Hematopoietic multipotent progenitor cell (in vitro differentiated cells): ENCODE results near the gene SMAP2. TPM values are rescaled to one million over a fixed set of nuclear protein-coding genes. Genes with fewer than 3 reads are reported as not detected.
A peak's percentile ranks its signal among the peaks of the same experiment; 100 is the strongest.
"Not testable (repeated sequence)": the region's sequence is repeated elsewhere in the genome, so short reads cannot be mapped to it uniquely, and the experiment has no call there.

Experiments used
- DNase-seq, 3 donors: peaks; one replicate each; pipeline ENCODE4 v3.0.0-alpha.2; 2011 to 2015; ENCODE audit warnings: low read depth in 2 of 3, low spot score in 2 of 3
- total RNA-seq: library from RNA; depleted of rRNA; stranded (reverse); fragments of >200 nt; gene quantifications from one replicate; pipeline ENCODE4 v1.2.3, GENCODE V29; 2012

SMAP2 gene
- total RNA-seq, 1 donor = 42.8 TPM

GRCh38 chr1:40371707-40372258 is 1.7 kb upstream of the SMAP2 start:
- DNase-seq = no peak

- no peak for DNase-seq
Measured at GRCh38 chr1:40372658-40373322, 737 bp upstream of the SMAP2 start.

DNA sequence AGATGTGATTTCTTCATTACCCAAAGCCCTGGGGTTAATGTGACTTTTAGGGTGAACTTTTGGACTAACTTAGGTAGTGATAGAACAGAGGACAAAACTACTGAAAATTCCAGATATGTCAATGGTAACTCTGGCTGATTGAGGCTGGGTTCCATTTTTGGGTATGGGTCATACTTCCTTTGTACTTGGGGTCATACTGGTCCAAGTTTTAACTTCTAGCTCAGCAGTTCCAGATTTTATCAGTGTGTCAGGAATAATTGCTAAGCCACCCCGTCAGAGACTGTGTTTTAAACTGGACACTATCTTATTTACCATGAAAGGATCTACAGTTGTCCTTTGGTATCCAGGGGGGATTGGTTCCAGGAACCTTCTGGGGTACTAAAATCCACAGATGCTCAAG is 4.0 kb downstream of the SMAP2 start:
- DNase-seq = no peak

DNA sequence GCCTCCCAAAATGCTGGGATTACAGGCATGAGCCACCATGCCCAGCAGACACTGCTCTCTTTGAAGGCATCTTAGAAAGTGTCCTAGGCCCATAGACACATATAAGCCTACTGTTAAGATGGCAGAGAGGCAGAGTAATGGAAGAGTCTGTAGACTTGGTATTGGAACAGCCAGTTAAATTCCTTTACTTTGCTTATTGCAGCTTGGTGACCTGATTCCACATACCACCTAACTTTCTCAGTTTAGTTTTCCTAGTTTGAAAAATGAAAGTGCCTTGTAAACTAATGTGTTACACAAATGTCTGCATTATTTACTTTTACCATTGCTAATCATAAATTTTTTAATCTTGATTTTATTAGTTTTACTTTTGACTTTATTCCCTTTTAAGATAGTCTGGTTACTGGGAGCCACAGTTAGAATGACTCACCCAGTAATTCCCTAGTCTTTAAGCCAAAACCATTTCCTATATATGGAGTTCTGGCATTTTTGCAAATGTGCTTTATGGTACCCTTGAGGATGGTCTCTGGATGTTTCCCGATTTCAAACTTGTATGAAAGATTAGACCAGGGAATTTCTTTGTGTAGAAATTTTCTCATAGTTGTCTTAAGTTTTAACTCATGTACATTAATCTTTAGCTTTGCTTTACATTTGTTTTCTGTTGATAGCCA is 6.4 kb downstream of the SMAP2 start:
- DNase-seq = no peak

DNA sequence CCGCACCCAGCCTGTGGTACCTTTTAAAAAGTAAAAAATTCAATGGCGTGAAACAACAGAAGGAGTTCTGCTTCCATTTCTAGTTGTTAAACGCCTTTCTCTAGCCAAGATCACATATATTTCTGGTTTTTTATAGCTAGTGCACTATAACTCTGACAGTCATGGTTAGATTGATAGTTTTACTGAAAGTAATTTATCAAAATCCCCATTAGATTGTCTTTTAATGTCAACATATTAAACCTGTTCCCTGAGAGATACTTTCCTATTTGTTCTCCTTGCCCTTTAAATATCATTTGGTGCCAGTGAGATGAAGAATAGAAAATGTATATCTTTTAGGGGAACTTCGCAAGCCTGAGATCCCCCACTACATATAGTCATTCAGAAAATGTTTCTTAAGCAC is 7.3 kb downstream of the SMAP2 start:
- no peak for DNase-seq

GRCh38 chr1:40381268-40382107 is 8.0 kb downstream of the SMAP2 start:
- DNase-seq = peak in 1 of 3 donors; percentile 43

DNA sequence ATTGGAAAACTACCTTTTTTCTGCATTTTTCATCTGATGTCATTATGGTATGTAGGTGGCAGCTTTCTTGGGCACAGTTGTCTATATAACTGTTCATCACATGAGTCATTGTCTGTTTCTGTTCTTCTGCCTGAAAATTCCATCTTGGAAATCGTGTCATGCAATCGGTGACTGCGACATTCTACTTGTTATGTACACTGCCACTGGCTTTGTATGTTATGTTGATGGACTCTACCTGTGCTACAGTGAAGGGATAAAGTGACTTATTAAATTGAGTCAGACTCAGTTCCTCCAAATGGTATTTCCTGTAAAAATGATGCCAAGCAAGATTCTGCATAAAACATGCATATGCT is 8.6 kb downstream of the SMAP2 start:
- DNase-seq = no peak

DNA sequence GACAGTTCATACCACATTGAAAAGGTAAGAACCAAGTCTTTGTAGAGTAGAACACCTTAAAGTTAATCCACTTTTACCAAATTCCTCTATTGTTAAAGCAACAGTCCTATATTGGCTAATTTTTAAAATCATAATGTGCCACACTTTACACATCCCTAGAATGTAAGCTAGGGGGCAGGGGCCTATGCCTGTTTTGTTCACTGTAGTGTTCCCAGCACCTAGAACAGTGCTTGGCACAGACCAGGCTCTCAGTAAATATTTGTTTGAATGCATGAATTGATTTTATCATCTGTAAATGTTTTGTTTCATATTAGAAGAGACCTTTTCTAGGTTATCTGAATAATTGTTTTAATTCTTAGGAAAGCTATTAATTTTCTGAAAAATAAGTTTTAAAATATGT is 9.1 kb downstream of the SMAP2 start:
- no peak for DNase-seq

- DNase-seq = no peak
Measured at GRCh38 chr1:40383095-40383487, 9.6 kb downstream of the SMAP2 start.

DNA sequence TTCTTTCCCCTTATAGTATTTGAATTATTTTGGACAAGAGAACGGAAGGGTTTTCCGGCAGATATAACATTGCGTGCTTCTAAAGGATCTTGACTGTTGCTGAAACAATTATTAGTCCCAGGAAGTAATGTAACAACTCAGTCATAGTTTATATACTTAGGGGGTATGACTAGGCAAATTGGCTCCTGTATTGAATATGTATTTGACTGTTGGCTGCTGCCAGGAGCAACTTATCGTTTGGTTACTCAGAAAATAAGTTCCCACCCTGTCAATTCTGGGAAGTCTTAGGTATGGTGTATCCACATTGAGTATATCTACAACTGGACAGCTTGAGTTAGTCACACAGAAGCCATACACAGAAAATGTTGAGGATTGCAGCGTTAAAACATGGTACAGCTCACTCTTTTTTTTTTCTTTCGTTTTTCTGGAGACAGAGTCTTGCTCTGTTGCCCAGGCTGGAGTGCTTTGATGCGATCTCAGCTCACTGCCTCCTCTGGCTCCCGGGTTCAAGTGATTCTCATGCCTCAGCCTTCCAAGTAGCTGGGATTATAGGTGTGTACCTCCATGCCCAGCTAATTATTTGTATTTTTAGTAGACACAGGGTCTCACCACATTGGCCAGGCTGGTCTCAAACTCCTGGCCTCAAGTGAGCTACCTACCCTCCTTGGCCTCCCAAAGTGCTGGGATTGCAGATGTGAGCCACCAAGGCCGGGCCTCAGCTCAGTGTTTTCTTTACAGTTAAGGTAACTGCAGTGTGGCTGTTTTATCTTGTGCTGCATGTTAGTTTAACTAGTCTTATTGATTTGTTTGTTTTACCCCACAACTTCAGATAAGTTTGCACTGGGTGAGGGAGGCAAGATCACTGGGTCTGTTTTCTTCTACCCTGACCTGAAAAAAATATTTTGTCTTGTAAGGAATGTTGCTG is 10.2 kb downstream of the SMAP2 start:
- no peak for DNase-seq

DNA sequence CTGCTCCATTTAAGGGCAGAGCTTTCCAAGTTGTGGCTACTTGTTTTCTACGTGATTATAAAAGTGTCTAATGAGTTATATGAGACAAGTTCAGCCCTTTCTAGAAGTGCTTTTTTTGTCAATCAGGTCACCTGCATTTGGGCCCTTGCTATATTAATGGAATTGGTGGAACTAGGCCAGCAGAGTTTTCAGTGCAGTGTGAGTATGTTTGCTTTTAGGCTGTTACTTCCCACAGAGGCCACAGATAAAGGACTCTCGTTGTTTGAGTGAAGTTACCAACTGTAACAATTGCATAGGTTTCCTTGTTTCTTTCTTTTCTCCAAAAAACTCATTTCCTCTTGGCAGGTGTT is 10.9 kb downstream of the SMAP2 start:
- no peak for DNase-seq

GRCh38 chr1:40384887-40385286 is 11.4 kb downstream of the SMAP2 start:
- no peak for DNase-seq

GRCh38 chr1:40385437-40386358 is 12.2 kb downstream of the SMAP2 start:
- peak; percentile 71 to 96 (median 88) for DNase-seq

DNA sequence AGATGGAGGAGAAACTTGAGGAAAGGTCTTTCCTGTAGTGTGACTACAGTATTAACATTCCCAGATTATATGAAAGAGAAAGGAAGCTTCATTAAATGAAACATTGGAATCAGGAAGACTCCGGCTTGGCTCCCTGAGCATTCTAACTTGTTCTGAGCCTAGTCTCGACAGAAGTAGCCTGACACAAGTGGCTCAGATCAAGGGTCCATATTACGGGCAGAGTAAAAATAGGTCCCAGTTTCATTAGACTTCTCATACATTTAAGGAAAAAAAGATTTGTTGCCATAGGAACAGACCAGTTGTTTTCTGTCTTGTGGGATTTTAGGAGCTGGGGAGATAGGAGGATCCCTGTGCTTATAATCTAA is 12.8 kb downstream of the SMAP2 start:
- DNase-seq = no peak

GRCh38 chr1:40386796-40387195 is 13.3 kb downstream of the SMAP2 start:
- no peak for DNase-seq

- DNase-seq = not testable (repeated sequence)
Measured at GRCh38 chr1:40387381-40388306, 14.1 kb downstream of the SMAP2 start.

DNA sequence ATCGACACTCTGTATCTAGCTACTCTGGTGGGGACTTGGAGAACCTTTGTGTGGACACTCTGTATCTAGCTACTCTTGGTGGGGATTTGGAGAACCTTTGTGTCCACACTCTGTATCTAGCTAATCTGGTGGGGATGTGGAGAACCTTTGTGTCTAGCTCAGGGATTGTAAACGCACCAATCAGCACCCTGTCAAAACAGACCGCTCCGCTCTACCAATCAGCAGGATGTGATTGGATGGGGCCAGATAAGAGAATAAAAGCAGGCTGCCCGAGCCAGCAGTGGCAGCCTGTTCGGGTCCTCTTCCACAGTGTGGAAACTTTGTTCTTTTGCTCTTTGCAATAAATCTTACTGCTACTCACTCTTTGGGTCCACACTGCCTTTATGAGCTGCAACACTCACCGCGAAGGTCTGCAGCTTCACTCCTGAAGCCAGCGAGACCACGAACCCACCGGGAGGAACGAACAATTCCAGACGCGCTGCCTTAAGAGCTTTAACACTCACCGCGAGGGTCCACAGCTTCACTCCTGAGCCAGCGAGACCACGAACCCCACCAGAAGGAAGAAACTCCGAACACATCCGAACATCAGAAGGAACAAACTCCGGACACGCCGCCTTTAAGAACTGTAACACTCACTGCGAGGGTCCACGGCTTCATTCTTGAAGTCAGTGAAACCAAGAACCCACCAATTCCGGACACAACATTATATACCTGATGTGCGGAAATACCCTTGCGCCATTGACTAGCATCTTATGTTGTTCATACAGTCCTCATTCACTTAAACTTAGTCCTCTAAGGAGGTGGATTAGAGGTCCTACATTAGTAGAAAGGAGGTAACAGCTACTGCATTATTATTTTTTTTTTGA is 15.2 kb downstream of the SMAP2 start:
- DNase-seq = not testable (repeated sequence)
